Suprapubic skin (tissue), 4 donors: ENCODE results near the gene GCLC.

Source experiments
- CTCF ChIP-seq, 2 donors: fragments of 200-600 bp in 1 of 2; fragments of 450-650 bp in 1 of 2; sonication (generic) in 1 of 2; IDR thresholded peaks; one replicate each; pipeline ENCODE4 v1.5.1; 2016 to 2019; ENCODE audit warnings: antibody characterized with exemption in 2 of 2, mild to moderate bottlenecking in 1 of 2, moderate library complexity in 1 of 2
- POLR2A ChIP-seq, 2 donors: fragments of 450-650 bp; IDR thresholded peaks; one replicate each; pipeline ENCODE4 v1.6.1; 2017; ENCODE audit warnings: antibody characterized with exemption in 2 of 2, mild to moderate bottlenecking in 2 of 2, moderate library complexity in 2 of 2
- POLR2AphosphoS5 ChIP-seq, 3 donors: sonication (generic); formaldehyde crosslinking; IDR thresholded peaks; one replicate each; pipeline ENCODE4 v1.6.1; 2017; ENCODE audit warnings: antibody characterized with exemption in 3 of 3

- TF ChIP-seq CTCF (IDR thresholded peaks at IDR 0.05): no peak
- no peak for TF ChIP-seq POLR2AphosphoS5 (IDR thresholded peaks at IDR 0.05)
- TF ChIP-seq POLR2A (IDR thresholded peaks at IDR 0.05): no peak
Measured at GRCh38 chr6:53581856-53582255, 37.0 kb upstream of the GCLC start.
